Activated CD4-positive, alpha-beta memory T cell treated with anti-CD3 and anti-CD28 coated beads, Interleukin-2, amount 10 ng/mL, durations not matched to agents 7 days and 5 days (primary cell): Measurements from ENCODE around the gene ZNF146. TPM values are rescaled to one million over a fixed set of nuclear protein-coding genes. Genes with fewer than 3 reads are reported as not detected.
"Not testable (repeated sequence)": the region's sequence is repeated elsewhere in the genome, so short reads cannot be mapped to it uniquely, and the experiment has no call there.

Experiments
- CTCF ChIA-PET: fragments of 350-600 bp; sonication (Branson Sonifier 250); formaldehyde crosslinking; loops from one replicate; lab custom pipeline; 2021; ENCODE audit warnings: antibody characterized with exemption, inconsistent platforms; lab: Charles Lee
- POLR2A ChIA-PET: fragments of 350-600 bp; sonication (Branson Sonifier 250); formaldehyde crosslinking; loops from one replicate; lab custom pipeline; 2021; ENCODE audit warnings: antibody characterized with exemption; lab: Charles Lee
- DNase-seq: peaks from one replicate; pipeline ENCODE4 v3.0.0-alpha.2; 2020
- H3K27ac Mint-ChIP-seq: one replicate; pipeline ENCODE4 v1.8.0; 2021; ENCODE audit warnings: mild to moderate bottlenecking, mixed read lengths
- H3K27me3 Mint-ChIP-seq: one replicate; pipeline ENCODE4 v1.8.0; 2021; ENCODE audit warnings: mixed read lengths
- H3K36me3 Mint-ChIP-seq: one replicate; pipeline ENCODE4 v1.8.0; 2021; ENCODE audit warnings: low read depth, mixed read lengths
- H3K4me1 Mint-ChIP-seq: one replicate; pipeline ENCODE4 v1.8.0; 2021; ENCODE audit warnings: mixed read lengths
- H3K4me3 Mint-ChIP-seq: one replicate; pipeline ENCODE4 v1.8.0; 2021; ENCODE audit warnings: mild to moderate bottlenecking, mixed read lengths
- H3K9me3 Mint-ChIP-seq: one replicate; pipeline ENCODE4 v1.8.0; 2021; ENCODE audit warnings: mixed read lengths
- total RNA-seq, 2 experiments: library from RNA; stranded (reverse); gene quantifications; one replicate each; pipeline ENCODE4 v1.2.3, GENCODE V29; 2021

ZNF146 gene
- total RNA-seq, result 10 to 100 TPM; 64.6 to 68.4 TPM

DNA sequence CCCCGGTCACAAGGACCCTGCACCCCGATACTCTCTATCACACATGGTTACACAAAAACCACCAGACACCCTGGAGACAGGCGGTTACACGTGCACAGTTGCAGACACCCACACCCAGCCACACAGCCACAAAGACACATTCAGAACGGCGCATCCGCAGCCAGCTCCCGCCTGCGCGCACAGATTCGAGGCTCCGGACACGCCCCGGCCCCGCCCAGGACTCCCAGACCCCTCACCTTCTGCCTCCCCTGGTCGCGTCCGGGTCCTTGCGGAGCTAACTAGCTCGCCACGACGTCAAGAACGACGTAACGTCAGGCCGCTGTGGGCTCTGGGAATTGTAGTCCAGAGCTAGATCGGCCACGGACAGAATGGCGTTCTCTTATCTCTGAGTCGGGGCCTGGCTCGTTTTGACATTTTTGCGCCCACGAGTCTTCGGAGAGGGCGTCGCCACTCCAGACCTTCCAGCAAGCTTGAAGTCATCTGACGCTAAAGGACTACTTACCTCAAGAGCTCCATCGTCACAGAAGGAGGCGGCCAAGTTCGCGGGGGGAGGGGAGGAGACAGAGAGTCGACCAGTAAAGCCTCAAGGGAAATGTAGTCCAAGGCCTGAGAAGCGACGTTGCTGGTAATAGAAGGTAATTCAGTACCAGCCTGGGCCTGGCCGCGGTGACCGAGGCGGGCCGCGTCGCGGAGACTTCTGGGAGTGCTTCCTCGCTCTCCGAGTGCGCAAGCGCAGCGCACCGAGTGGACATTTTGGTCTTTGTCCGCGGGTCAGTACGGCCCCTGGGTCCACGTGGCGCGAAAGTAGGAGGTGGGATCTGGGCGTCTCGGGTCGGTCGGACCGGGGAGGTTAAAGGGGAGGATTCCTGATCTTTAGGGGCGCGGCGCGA lies at the start of gene ZNF146, which contains the start of gene ZNF565:
Gene ZNF146, plus strand, starts transcription at position 721 of the 890 bp plus-strand sequence. CDS start 21,335 bp downstream, outside the sequence.
Gene ZNF565, minus strand, starts transcription at position 280 of the 890 bp plus-strand sequence. CDS start 12,680 bp downstream, outside the sequence.
- peaks cover 9% of the 10 kb centered on the region for H3K9me3 Mint-ChIP-seq
- H3K4me1 Mint-ChIP-seq, result peaks cover 19% of the 10 kb centered on the region
- H3K27me3 Mint-ChIP-seq, result no peaks in the 10 kb centered on the region
- ChIA-PET POLR2A (interaction anchor here (0.5 to 2.6 kb wide), 32 partner anchors 9 to 1688 kb away, joined by 3 to 21 read pairs (median 5); partner anchors contain the start of genes ALKBH6, CAPNS1, POLR2I and TBCB), CTCF (interaction anchor here (0.5 to 1.9 kb wide), 9 partner anchors 24 to 620 kb away, joined by 3 to 22 read pairs (median 3); partner anchors contain the start of genes CAPNS1, POLR2I and ZNF461)
- no peak within 1 kb of the TSS for H3K4me3 Mint-ChIP-seq
- no peak within 1 kb of the TSS for H3K27ac Mint-ChIP-seq
- DNase-seq, result peak; percentile 97
- H3K36me3 Mint-ChIP-seq, result peaks cover 25% of the 10 kb centered on the region

- ChIA-PET POLR2A (interaction anchor here (0.7 to 1.6 kb wide), 4 partner anchors 8 to 46 kb away, joined by 3 to 10 read pairs (median 4); partner anchors contain the start of gene ZNF146), CTCF (interaction anchor here (1.0 to 13.0 kb wide), 8 partner anchors 15 to 216 kb away, joined by 3 to 150 read pairs (median 4); partner anchors contain the start of genes CAPNS1, ZNF146 and ZNF565)
- Mint-ChIP-seq H3K27ac (no peak overlapping the region), H3K4me1 (peaks cover 5% of the 10 kb centered on the region), H3K36me3 (peaks cover 2% of the 10 kb centered on the region), H3K9me3 (no peaks in the 10 kb centered on the region), H3K27me3 (no peaks in the 10 kb centered on the region), H3K4me3 (no peak overlapping the region)
- no peak for DNase-seq
Observed at GRCh38 chr19:36169084-36169760, 45.7 kb upstream of the ZNF146 start.

DNA sequence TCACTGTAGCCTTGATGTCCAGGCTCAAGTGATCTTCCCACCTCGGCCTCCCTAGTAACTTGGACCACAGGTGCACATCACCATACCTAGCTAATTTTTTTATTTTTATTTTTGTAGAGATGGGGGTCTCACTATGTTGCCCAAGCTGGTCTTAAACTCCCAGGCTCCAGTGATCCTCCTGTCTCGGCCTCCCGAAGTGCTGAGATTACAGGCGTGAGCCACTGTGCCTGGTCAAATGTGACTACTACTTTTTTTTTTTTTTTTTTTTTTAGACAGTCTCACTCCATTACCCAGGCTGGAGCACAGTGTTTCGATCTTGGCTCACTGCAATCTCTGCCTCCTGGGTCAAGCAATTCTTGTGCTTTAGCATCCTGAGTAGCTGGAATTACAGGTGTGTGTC lies 42.1 kb upstream of the ZNF146 start:
- Mint-ChIP-seq H3K27ac (no peak overlapping the region), H3K36me3 (no peaks in the 10 kb centered on the region), H3K27me3 (no peaks in the 10 kb centered on the region), H3K9me3 (no peaks in the 10 kb centered on the region), H3K4me1 (peaks cover 5% of the 10 kb centered on the region), H3K4me3 (no peak overlapping the region)
- CTCF ChIA-PET, result interaction anchor here (13.0 kb wide), 1 partner anchor 45 kb away, joined by 150 read pairs; no protein-coding TSS in a partner anchor
- no peak for DNase-seq
- POLR2A ChIA-PET, result no interaction called here

GRCh38 chr19:36173846-36174245 lies 41.1 kb upstream of the ZNF146 start:
- POLR2A ChIA-PET, H3K27me3 Mint-ChIP-seq, H3K4me1 Mint-ChIP-seq, H3K4me3 Mint-ChIP-seq, DNase-seq, H3K36me3 Mint-ChIP-seq, H3K27ac Mint-ChIP-seq, H3K9me3 Mint-ChIP-seq: not testable (repeated sequence)
- CTCF ChIA-PET, result interaction anchor here (0.6 to 13.0 kb wide), 2 partner anchors 46 to 338 kb away, joined by 5 to 150 read pairs; no protein-coding TSS in a partner anchor

GRCh38 chr19:36179077-36179476 lies 35.8 kb upstream of the ZNF146 start:
- H3K27me3 Mint-ChIP-seq, H3K4me3 Mint-ChIP-seq, H3K36me3 Mint-ChIP-seq, H3K27ac Mint-ChIP-seq, H3K9me3 Mint-ChIP-seq, H3K4me1 Mint-ChIP-seq, DNase-seq, POLR2A ChIA-PET: not testable (repeated sequence)
- CTCF ChIA-PET, result interaction anchor here (0.6 to 1.0 kb wide), 3 partner anchors 35 to 223 kb away, joined by 3 to 5 read pairs (median 3); no protein-coding TSS in a partner anchor

DNA sequence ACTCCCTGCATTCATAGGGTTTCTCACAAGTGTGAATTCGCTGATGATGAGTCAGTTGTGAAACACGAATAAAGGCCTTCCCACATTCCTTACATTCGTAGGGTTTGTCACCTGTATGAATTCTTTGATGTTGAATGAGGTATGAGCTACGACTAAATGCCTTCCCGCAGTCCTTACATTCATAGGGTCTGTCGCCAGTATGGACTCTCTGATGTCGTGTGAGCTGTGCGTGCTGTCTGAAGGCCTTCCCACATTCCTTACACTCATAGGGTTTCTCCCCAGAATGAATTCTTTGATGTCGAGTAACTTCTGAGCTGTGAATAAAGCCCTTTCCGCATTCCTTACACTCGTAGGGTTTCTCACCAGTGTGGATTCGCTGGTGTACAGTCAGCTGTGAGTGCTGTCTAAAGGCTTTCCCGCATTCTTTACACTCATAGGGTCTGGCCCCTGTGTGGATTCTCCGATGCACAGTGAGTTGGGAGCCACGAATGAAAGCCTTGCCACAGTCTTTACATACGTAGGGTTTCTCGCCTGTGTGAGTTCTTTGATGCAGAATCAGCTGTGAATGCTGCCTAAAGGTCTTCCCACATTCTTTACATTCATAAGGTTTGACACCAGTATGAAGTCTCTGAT lies 32.2 kb upstream of the ZNF146 start:
- H3K4me1 Mint-ChIP-seq, result no peaks in the 10 kb centered on the region
- DNase-seq, result no peak
- POLR2A ChIA-PET, result no interaction called here
- no peak overlapping the region for H3K4me3 Mint-ChIP-seq
- peaks cover 9% of the 10 kb centered on the region for H3K36me3 Mint-ChIP-seq
- no peaks in the 10 kb centered on the region for H3K27me3 Mint-ChIP-seq
- no peak overlapping the region for H3K27ac Mint-ChIP-seq
- CTCF ChIA-PET, result interaction anchor here (1.3 kb wide), 1 partner anchor 55 kb away, joined by 3 read pairs; no protein-coding TSS in a partner anchor
- H3K9me3 Mint-ChIP-seq, result no peaks in the 10 kb centered on the region

- H3K4me1 Mint-ChIP-seq, result no peaks in the 10 kb centered on the region
- H3K27me3 Mint-ChIP-seq, result no peaks in the 10 kb centered on the region
- CTCF ChIA-PET, result interaction anchor here (1.3 kb wide), 1 partner anchor 55 kb away, joined by 3 read pairs; no protein-coding TSS in a partner anchor
- POLR2A ChIA-PET, result no interaction called here
- no peak overlapping the region for H3K4me3 Mint-ChIP-seq
- H3K27ac Mint-ChIP-seq, result no peak overlapping the region
- peaks cover 9% of the 10 kb centered on the region for H3K36me3 Mint-ChIP-seq
- DNase-seq, result no peak
- no peaks in the 10 kb centered on the region for H3K9me3 Mint-ChIP-seq
Observed at GRCh38 chr19:36183245-36183628, 31.7 kb upstream of the ZNF146 start.

GRCh38 chr19:36186722-36187121 lies 28.2 kb upstream of the ZNF146 start:
- H3K9me3 Mint-ChIP-seq, DNase-seq, CTCF ChIA-PET, H3K4me1 Mint-ChIP-seq, H3K27me3 Mint-ChIP-seq, H3K4me3 Mint-ChIP-seq, H3K36me3 Mint-ChIP-seq, H3K27ac Mint-ChIP-seq: not testable (repeated sequence)
- POLR2A ChIA-PET, result interaction anchor here (1.2 kb wide), 1 partner anchor 60 kb away, joined by 4 read pairs; no protein-coding TSS in a partner anchor

GRCh38 chr19:36196249-36196648 lies 18.7 kb upstream of the ZNF146 start:
- CTCF ChIA-PET, result no interaction called here

DNA sequence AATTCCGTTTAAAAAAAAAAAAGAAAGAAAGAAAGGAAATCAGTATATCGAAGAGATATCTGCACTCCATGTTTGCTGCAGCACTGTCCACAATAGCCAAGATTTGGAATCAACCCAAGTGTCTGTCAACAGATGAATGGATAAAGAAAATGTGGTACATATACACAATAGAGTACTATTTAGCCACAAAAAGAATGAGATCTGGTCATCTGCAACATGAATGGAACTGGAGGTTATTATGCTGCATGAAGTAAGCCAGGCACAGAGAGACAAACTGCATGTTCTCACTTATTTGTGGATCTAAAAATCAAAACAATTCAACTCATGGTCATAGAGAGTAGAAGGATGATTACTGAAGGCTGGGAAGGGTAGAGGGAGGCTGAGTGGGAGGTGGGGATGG lies 16.8 kb upstream of the ZNF146 start:
- no peak for DNase-seq
- POLR2A ChIA-PET, result interaction anchor here (1.2 kb wide), 1 partner anchor 17 kb away, joined by 4 read pairs; the partner anchor contains the start of gene ZNF146
- Mint-ChIP-seq H3K4me3 (no peak overlapping the region), H3K27me3 (no peaks in the 10 kb centered on the region), H3K27ac (no peak overlapping the region), H3K36me3 (peaks cover 5% of the 10 kb centered on the region), H3K4me1 (no peaks in the 10 kb centered on the region), H3K9me3 (no peaks in the 10 kb centered on the region)
- CTCF ChIA-PET, result no interaction called here

More at GRCh38 chr19:36196249-36196648, 18.7 kb upstream of the ZNF146 start:
- Mint-ChIP-seq H3K9me3 (no peaks in the 10 kb centered on the region), H3K36me3 (peaks cover 5% of the 10 kb centered on the region), H3K4me1 (no peaks in the 10 kb centered on the region), H3K4me3 (no peak overlapping the region), H3K27ac (no peak overlapping the region), H3K27me3 (no peaks in the 10 kb centered on the region)
- no peak for DNase-seq
- POLR2A ChIA-PET, result no interaction called here

- CTCF ChIA-PET, result no interaction called here
Observed at GRCh38 chr19:36201684-36202083, 13.2 kb upstream of the ZNF146 start.

DNA sequence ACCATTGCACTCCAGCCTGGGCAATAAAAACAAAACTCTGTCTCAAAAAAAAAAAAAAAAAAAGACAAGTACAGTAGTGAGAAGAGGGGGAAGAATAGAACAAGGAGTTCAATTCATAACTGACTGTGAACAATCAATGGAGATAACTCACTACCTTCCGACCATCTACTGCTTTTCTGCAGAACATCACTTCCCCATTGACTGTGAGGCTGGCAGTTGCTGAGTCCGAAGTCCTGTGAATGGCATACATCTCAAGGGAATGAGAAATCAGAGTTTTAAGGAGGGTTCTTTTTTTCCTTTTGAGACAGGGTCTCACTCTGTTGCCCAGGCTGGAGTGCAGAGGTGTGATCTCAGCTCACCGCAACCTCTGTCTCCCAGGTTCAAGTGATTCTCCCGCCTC lies 11.6 kb upstream of the ZNF146 start:
- H3K4me1 Mint-ChIP-seq, result no peaks in the 10 kb centered on the region
- CTCF ChIA-PET, result no interaction called here
- POLR2A ChIA-PET, result no interaction called here
- H3K27me3 Mint-ChIP-seq, result no peaks in the 10 kb centered on the region
- DNase-seq, result no peak
- H3K27ac Mint-ChIP-seq, result no peak overlapping the region
- no peaks in the 10 kb centered on the region for H3K36me3 Mint-ChIP-seq
- no peak overlapping the region for H3K4me3 Mint-ChIP-seq
- H3K9me3 Mint-ChIP-seq, result no peaks in the 10 kb centered on the region

More at GRCh38 chr19:36201684-36202083, 13.2 kb upstream of the ZNF146 start:
- POLR2A ChIA-PET, result interaction anchor here (0.6 kb wide), 1 partner anchor 14 kb away, joined by 5 read pairs; the partner anchor contains the start of gene ZNF146
- Mint-ChIP-seq H3K9me3 (no peaks in the 10 kb centered on the region), H3K36me3 (no peaks in the 10 kb centered on the region), H3K4me1 (no peaks in the 10 kb centered on the region), H3K27me3 (no peaks in the 10 kb centered on the region), H3K27ac (no peak overlapping the region), H3K4me3 (no peak overlapping the region)
- no peak for DNase-seq
